Stimulated activated CD4-positive, alpha-beta T cell treated with anti-CD3 and anti-CD28 coated beads, Interleukin-1b, Interleukin-23, amount 100 ng/mL, for 4 hours (primary cell): ENCODE results near the gene GRHL1.

Experiments
- DNase-seq, 2 donors: peaks; one replicate each; pipeline ENCODE4 v3.0.0-alpha.2; 2020; ENCODE audit warnings: low read depth in 2 of 2

GRHL1 gene

DNA sequence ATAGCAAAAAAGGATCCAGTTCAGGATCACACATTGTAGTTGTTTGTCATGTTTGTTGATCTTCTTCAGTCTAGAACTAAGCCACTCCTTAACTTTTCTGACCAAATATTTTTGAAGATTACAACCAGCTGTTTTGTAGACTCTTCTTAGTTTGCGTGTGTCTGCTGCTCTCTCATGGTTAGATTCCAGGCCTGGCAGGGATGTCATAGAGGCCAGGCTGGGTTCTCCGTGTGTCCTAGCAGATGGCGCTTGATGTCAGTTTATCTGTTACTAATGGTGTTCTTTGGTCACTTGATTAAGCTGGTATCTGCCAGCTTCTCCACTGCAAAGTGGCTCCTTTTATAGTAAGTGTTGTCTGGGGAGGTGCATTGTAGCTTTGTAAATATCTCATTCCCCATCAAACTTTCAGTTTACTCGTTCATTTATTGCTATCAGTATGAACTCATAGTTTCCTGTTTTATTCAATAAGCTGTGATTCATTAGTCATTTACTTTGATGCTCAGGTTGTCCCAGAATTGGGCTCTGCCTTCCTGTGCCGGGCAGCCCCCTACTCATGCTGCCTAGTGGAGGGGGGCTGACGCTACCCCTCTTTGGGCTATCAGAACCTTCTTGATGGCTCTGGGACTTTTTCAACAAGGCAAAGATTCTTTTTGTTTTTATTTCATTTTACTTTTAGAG is 42.1 kb downstream of the GRHL1 start:
- DNase-seq: no peak

- DNase-seq: no peak
Measured at GRCh38 chr2:9994462-9994861, 43.0 kb downstream of the GRHL1 start.

- DNase-seq: no peak
Measured at GRCh38 chr2:9995059-9995458, 43.6 kb downstream of the GRHL1 start.

- DNase-seq: no peak
Measured at GRCh38 chr2:9996321-9996720, 44.8 kb downstream of the GRHL1 start.

DNA sequence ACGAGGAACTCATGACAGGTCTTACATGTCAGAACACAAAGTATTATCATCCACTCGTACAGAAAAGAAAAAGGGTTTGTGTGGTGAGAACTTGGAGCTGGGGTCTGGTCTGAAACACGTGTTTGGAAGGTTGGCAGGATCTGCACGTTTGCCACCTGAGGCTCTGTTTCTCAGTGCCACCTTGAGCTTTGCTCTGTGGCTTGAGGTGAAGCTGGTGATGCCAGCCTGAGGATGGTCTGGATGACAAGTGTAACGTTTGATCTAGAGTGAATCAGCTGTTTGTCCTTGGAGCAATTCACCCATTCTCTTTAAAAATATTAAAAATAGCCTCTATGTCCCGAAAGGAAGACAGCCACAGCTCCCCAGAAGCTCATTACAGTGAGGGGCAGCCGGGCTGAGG is 46.4 kb downstream of the GRHL1 start:
- DNase-seq: no peak

DNA sequence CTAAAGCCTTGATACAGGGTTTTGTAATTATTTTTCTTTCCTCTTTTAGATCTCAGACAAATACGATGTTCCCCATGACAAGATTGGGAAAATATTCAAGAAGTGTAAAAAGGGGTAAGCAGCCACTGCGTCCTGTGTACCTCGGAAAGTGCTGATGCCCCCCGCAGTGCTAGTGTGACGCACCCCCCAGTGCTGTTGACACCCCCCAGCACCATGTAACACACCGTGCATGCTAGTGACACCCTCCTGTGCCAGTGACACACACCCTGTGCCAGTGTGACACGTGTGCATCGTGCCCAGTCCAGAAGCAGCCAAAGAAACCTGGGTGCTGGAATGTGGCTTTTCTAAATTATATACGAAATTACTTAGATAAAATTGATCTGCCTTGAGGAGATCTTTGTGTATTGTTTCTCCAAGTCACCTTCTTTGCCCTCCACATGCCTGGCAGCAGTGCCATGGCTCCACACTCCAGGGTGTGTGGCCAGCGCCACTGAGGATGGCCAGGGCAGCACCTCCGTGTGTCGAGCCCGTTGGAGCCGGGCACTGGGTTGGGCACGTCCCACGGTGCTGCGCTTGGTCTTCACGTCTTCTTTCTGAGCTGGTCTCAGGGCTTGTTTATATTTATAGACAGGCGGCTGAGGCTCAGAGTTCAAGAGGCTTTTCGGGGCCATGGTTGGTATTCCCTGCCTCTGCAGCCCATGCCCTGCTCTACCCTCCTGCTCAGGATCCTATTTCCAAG is 47.6 kb downstream of the GRHL1 start:
- no peak for DNase-seq

DNA sequence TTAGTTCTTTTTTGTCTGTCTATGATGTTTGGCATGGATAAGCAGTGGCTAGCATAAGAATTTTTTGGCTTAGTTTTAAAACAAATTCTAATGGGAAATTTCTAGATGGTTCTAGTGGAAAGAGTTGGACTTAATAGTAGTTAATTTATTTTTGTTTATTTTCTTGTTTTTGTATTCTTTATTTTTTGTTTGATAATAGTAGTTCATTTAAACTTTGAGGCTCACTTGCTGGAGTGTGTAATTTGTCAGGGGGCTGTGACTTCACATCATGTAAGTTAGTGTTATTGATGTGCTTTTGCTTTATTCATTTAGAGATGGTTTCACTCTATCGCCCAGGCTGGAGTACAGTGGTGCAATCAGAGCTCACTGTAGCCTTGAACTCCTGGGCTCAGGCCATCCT is 48.2 kb downstream of the GRHL1 start:
- no peak for DNase-seq

GRCh38 chr2:10000541-10000940 is 49.0 kb downstream of the GRHL1 start:
- no peak for DNase-seq

GRCh38 chr2:10001586-10001985 is 50.1 kb downstream of the GRHL1 start:
- no peak for DNase-seq

GRCh38 chr2:10002109-10002508 is 50.6 kb downstream of the GRHL1 start:
- DNase-seq: no peak

DNA sequence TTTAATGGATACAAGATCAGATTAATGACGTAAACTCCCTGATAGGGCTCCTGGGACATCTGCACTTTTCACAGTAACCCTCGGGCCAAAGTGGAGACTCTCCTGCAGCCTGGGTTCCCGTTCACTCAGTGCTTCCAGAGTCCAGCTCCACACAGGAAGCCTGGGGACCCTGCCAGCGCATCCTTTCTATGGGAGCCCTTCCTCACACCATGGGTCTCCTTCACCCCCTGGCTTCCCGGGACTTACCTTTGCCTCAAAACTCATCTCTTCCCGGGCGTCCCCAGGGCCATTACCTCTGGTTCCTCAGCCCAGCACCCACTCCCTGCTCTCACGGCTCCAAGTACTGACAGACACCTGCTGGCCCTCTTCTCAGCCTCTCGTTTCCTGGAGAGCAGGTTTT is 51.2 kb downstream of the GRHL1 start:
- no peak for DNase-seq

DNA sequence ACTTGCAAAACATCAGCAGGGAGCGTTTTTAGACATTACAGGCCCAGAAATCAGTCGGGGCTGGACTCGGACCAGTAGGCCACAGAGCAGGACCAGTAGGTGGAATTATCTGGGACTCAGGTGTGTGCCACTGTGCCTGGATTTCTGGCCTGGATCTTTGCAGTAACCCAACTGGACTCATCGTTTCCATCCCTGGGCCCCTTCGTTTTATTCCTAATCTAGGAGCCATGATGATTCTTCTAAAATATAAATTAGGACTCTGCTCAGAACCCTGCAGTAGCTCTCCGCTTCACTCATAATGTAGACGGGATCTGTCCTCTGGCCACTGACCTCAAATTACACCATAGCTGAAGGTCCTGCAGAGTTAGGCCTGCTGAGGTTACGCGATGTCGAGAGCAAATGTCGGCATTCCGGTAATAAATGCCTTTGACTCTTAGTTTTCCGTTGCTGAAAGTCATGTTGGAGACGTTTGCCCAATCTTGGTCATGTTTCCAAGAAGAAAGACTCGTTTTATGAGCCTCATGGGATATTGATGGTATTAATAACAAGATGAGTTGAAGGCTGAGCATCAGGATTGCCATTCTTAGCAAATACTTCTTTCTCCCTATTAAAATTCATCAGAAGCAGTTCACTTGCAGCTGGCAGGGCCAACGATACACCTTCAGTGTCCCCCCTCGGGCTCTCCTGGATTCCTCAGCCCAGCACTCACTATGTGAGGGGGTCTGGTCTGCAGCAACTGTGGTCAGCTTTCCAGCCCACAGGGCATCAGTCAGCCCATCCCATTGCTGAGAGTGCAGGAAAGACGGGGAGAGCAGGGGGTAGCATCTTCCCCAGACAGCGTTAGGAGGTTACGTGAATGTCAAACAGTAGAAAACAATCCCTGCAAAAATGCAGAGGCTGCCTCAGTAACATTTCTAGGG is 52.0 kb downstream of the GRHL1 start:
- DNase-seq: no peak

DNA sequence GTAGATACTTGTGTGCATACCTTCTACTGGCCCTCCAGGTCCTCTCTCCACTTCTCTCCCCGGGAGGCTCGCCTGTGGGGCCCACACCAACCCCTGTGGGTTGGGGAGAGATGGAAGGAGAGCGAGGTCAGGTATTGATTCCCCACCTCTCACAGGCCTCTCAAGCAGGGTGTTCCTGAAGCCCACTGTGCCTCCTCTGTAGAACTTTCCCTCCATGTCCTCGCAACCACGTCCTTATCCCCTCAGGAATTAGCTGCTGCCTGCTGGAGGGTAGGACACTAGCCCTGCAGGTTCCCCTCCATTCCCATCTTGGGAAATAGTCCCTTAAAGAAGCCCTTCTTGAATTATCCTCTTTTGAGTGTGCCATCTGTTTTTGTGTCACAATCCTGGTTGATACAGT is 52.9 kb downstream of the GRHL1 start:
- no peak for DNase-seq

DNA sequence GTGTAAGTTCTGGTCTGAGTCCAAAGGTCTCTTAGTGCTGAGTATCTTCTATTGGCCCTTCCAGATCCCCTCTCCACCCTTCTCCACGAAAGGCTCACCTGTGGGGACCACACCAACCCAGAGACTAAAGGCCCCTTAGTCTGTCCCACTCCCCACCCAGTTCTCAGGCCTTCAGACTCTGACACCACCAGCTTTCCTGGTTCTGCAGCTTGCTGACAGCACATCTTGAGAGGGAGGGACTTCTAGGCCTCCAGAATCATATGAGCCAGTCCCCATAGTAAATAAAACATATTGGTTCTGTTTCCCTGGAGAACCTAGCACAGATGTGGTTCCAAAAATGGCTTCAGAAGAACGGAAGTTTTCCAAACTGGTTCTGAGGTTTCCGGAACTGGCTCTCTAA is 53.3 kb downstream of the GRHL1 start:
- DNase-seq: no peak

- no peak for DNase-seq
Measured at GRCh38 chr2:10005461-10006235, 54.2 kb downstream of the GRHL1 start.

GRCh38 chr2:10006236-10007161 is 55.0 kb downstream of the GRHL1 start:
- DNase-seq: no peak

DNA sequence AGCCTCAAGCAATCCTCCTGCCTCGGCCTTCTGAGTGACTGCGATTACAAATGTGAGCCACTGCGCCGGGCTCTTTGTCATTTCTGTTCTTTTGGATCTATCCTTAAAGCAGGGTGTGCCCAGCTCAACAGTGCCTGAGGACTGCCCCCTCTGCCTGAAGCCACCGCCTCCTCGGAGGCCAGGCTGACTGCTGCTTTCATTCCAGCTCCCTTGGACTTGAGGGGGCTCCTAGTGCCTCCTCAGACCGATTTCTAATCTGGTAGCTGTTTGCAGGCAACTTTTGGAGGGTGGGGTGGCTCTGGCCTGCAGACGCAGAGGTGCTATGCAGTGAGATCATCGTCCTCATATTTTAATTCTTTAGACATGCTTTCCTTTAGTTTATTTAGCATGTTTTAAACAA is 55.9 kb downstream of the GRHL1 start:
- no peak for DNase-seq

DNA sequence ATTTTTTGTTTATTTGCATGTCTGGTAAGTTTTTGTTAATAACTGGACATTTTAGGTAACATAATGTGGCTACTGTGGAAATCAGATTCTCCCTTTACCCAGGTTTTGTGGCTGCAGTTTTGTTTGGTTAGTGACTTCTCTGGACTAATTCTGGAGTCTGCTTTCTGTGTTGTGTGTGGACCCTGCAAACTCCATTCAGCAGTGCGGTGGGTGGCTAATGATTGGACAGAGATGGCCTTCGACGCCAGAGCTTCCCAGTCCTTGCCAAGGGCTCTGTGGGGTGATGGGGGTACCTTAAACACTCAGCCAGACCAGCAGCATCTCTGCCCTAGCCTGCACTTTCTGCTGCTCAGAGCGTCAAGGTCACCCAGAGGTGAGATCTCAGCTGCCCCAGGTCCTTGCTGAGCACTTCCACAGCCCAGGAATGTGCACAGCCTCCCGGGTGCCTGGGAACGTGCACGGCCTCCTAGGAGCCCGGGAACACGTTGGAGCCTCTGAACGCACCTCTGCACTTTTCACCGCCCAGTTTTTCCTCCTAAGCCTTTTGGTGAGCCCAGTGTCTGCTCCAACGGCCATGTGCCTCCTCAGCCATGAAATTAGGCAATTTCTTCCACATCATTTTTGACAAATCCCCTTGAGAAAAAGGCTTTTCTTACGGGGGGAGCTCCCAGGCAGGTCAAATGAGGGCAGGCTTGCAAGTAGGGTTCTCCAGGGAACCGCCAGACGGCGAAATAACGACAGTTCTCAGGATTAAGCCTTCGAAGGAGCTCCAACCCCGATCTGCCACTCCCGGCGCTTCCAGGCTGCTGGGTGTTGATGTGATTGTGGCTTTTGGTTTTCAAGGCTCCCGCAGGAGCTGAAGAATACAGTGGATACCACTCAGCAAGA is 56.7 kb downstream of the GRHL1 start:
- DNase-seq: no peak

- no peak for DNase-seq
Measured at GRCh38 chr2:10008809-10009176, 57.3 kb downstream of the GRHL1 start.
